Endothelial cell of umbilical vein (primary cell): ENCODE results near the gene FSTL3. TPM values are rescaled to one million over a fixed set of nuclear protein-coding genes. Genes with fewer than 3 reads are reported as not detected.

ENCODE experiments used
- BruUV-seq: library from RNA; stranded (reverse); fragments of 400-500 nt; replicated peaks from 2 replicates; lab custom pipeline; 2021; lab: Mats Ljungman, UMichigan
- CTCF ChIA-PET: fragments of 300-600, 350-600 bp; sonication (Branson Sonifier 250); formaldehyde crosslinking; loops from one replicate; lab custom pipeline; 2021; ENCODE audit warnings: antibody characterized with exemption, inconsistent platforms; lab: Charles Lee
- POLR2A ChIA-PET: fragments of 300-600, 350-600 bp; sonication (Branson Sonifier 250); formaldehyde crosslinking; loops from one replicate; lab custom pipeline; 2021; ENCODE audit warnings: antibody characterized with exemption, inconsistent platforms; lab: Charles Lee
- DNase-seq: peaks from one replicate; pipeline ENCODE4 v3.0.0-alpha.2; 2011; ENCODE audit warnings: low read depth, low spot score
- FAIRE-seq: peaks from 2 replicates; lab custom pipeline; 2011; peaks lifted over from hg19 to GRCh38; lab: Jason Lieb, UNC
- H2AFZ ChIP-seq: 2 replicates; pipeline ENCODE4 v1.6.0; 2012; ENCODE audit warnings: low read depth, low read length, control low read depth, inconsistent platforms
- H3K27ac ChIP-seq: 2 replicates; pipeline ENCODE4 v1.5.1; 2011; ENCODE audit warnings: low read depth, mild to moderate bottlenecking, control low read depth, low read length, moderate library complexity; ENCODE audit not compliant: insufficient read depth
- H3K27me3 ChIP-seq, 2 experiments: 2 replicates each; pipeline versions ENCODE4 v1.6.0 to v1.6.1; 2011; ENCODE audit warnings: low read length in 2 of 2, mixed read lengths in 1 of 2; ENCODE audit not compliant: control insufficient read depth in 2 of 2, insufficient read depth in 2 of 2
- H3K36me3 ChIP-seq, 2 experiments: 2 replicates in 1 of 2; 3 replicates in 1 of 2; pipeline ENCODE4 v1.5.1; 2011; ENCODE audit warnings: low read length in 2 of 2, mild to moderate bottlenecking in 1 of 2, moderate library complexity in 1 of 2; ENCODE audit not compliant: control insufficient read depth in 2 of 2, insufficient read depth in 2 of 2; ENCODE audit errors: extremely low read depth in 1 of 2
- H3K4me1 ChIP-seq: 3 replicates; pipeline ENCODE4 v1.5.1; 2011; ENCODE audit warnings: mild to moderate bottlenecking, low read length; ENCODE audit not compliant: control insufficient read depth, insufficient read depth; ENCODE audit errors: extremely low read depth
- H3K4me2 ChIP-seq: 2 replicates; pipeline ENCODE4 v1.6.1; 2011; ENCODE audit warnings: low read length, control low read depth, mixed read lengths; ENCODE audit not compliant: insufficient read depth
- H3K4me3 ChIP-seq, 3 experiments: fragments of 200-600 bp in 1 of 3; sonication (generic), shearing (Covaris generic) in 1 of 3; replicated peaks in 1 of 3; 2 replicates each; pipeline ENCODE4 v1.5.1; 2011 to 2016; ENCODE audit warnings: control low read depth in 3 of 3, low read length in 3 of 3, mild to moderate bottlenecking in 2 of 3, inconsistent platforms in 1 of 3, low read depth in 1 of 3, moderate library complexity in 1 of 3; ENCODE audit not compliant: insufficient read depth in 1 of 3
- H3K79me2 ChIP-seq: 2 replicates; pipeline ENCODE4 v1.6.0; 2012; ENCODE audit warnings: low read length, inconsistent platforms; ENCODE audit not compliant: control insufficient read depth, insufficient read depth
- H3K9ac ChIP-seq: replicated peaks from 2 replicates; pipeline ENCODE3; 2011; ENCODE audit warnings: low read length, control low read depth; ENCODE audit not compliant: insufficient read depth; ENCODE audit errors: extremely low read depth
- H3K9me1 ChIP-seq: replicated peaks from 3 replicates; pipeline ENCODE4 v1.6.0; 2011; ENCODE audit warnings: mild to moderate bottlenecking, low read length; ENCODE audit not compliant: control insufficient read depth, insufficient read depth; ENCODE audit errors: extremely low read depth
- H3K9me3 ChIP-seq: replicated peaks from 2 replicates; pipeline ENCODE4 v1.5.1; 2012; ENCODE audit warnings: low read length, inconsistent platforms; ENCODE audit not compliant: control insufficient read depth, insufficient read depth
- H4K20me1 ChIP-seq: replicated peaks from 2 replicates; pipeline ENCODE3; 2011; ENCODE audit warnings: mild to moderate bottlenecking, low read length; ENCODE audit not compliant: control insufficient read depth, insufficient read depth; ENCODE audit errors: extremely low read depth
- CTCF ChIP-seq, 2 donors: IDR thresholded peaks; 1 replicate in 1 of 2; 2 replicates in 1 of 2; pipeline ENCODE4 v1.5.1; 2011; ENCODE audit warnings: low read length in 2 of 2, mild to moderate bottlenecking in 2 of 2, moderate library complexity in 2 of 2, control low read depth in 1 of 2, inconsistent platforms in 1 of 2, low read depth in 1 of 2; ENCODE audit not compliant: insufficient read depth in 1 of 2; ENCODE audit errors: extremely low read depth in 1 of 2
- EZH2 ChIP-seq: IDR thresholded peaks from 2 replicates; pipeline ENCODE4 v1.6.1; 2012; ENCODE audit warnings: borderline replicate concordance, low read depth, mild to moderate bottlenecking, moderate library complexity, low read length, inconsistent platforms; ENCODE audit not compliant: severe bottlenecking
- FOS ChIP-seq: IDR thresholded peaks from 2 replicates; pipeline ENCODE4 v1.6.1; 2011; ENCODE audit warnings: mild to moderate bottlenecking, low read length, moderate library complexity, borderline replicate concordance; ENCODE audit not compliant: insufficient read depth
- GATA2 ChIP-seq: IDR thresholded peaks from 2 replicates; pipeline ENCODE4 v1.7.0; 2011; ENCODE audit warnings: low read depth, mild to moderate bottlenecking, moderate library complexity, mixed read lengths, low read length; ENCODE audit not compliant: insufficient read length, insufficient read depth
- JUN ChIP-seq: IDR thresholded peaks from 2 replicates; pipeline ENCODE4 v1.6.1; 2011; ENCODE audit warnings: borderline replicate concordance, low read depth; ENCODE audit not compliant: insufficient read length, insufficient read depth
- MAX ChIP-seq: IDR thresholded peaks from 2 replicates; pipeline ENCODE4 v1.6.1; 2011; ENCODE audit not compliant: insufficient read depth, insufficient read length
- MYC ChIP-seq: IDR thresholded peaks from one replicate; pipeline ENCODE4 v1.6.1; 2011; ENCODE audit warnings: mild to moderate bottlenecking, low read depth, low read length
- POLR2A ChIP-seq: IDR thresholded peaks from 2 replicates; pipeline ENCODE4 v1.6.1; 2012; ENCODE audit warnings: low read depth, mild to moderate bottlenecking, control low read depth, low read length
- POLR2AphosphoS5 ChIP-seq: IDR thresholded peaks from 2 replicates; pipeline ENCODE4 v1.6.1; 2012; ENCODE audit warnings: low read depth, mild to moderate bottlenecking, control low read depth, low read length, moderate library complexity; ENCODE audit not compliant: insufficient read depth
- dilution Hi-C: fragments of 300-500 bp; cut with MboI; formaldehyde crosslinking; loops from one replicate; pipeline ENCODE4 v1.15.0; 2019; ENCODE audit warnings: low sequenced_read_pairs; ENCODE audit not compliant: extremely low pct_ligation_motif_present
- intact Hi-C: fragments of 100-400 bp; cut with micrococcal nuclease; formaldehyde crosslinking; loops from one replicate; pipeline ENCODE4 v1.10.0; 2022
- polyA plus RNA-seq, 4 experiments: library from polyadenylated mRNA; depleted of rRNA in 3 of 4; stranded (reverse) in 3 of 4; unstranded in 1 of 4; fragments of >200 nt; gene quantifications; 2 replicates each; pipeline versions ENCODE4 v1.2.1 to v1.2.3, GENCODE V29; 2011 to 2012; ENCODE audit warnings: missing spikeins in 1 of 4
- total RNA-seq: library from RNA; stranded (reverse); gene quantifications from 2 replicates; pipeline ENCODE4 v1.2.3, GENCODE V29; 2021

The FSTL3 gene
- total and polyA plus RNA-seq, 2 donors (not counting 3 experiments of a cell fraction or from before 2014, with no cell fraction given): 19.9 to 45.2 TPM

DNA sequence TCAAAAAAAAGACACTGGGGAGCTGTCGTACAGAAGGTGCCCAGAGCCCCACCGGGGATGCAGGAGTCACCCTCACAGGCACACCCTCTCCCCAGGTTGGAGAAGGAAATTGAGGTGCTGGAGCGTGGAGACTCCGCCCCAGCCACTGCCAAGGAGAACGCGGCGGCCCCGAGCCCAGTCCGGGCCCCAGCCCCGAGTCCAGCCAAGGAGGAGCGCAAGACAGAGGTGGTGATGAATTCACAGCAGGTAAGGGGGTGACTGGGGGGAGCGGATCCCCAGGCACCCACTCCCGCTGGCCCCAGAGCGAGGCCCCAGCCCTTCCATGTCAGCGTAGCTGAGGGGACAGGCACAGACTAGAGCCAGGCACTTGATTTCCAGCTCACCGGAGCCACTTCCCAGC is 54.8 kb downstream of the FSTL3 start:
- no peaks in the 10 kb centered on the region for H3K27me3 ChIP-seq
- H3K4me3 ChIP-seq: no peak overlapping the region
- BruUV-seq: no TSS peak
- no peak overlapping the region for H3K9ac ChIP-seq
- no peak for DNase-seq
- dilution Hi-C loops (no loop called here), intact Hi-C loops (no loop called here)
- H4K20me1 ChIP-seq: no peaks in the 10 kb centered on the region
- ChIA-PET CTCF (interaction anchor here (2.3 kb wide), 1 partner anchor 65 kb away, joined by 7 read pairs; no protein-coding TSS in a partner anchor), POLR2A (no interaction called here)
- no peaks in the 10 kb centered on the region for H3K9me1 ChIP-seq
- peaks cover 8% of the 10 kb centered on the region for H3K4me1 ChIP-seq
- no peaks in the 10 kb centered on the region for H3K79me2 ChIP-seq
- no peaks in the 10 kb centered on the region for H3K36me3 ChIP-seq
- no peak overlapping the region for H3K4me2 ChIP-seq
- FAIRE-seq: no peak
- H3K9me3 ChIP-seq: no peaks in the 10 kb centered on the region
- TF ChIP-seq MYC (no peak), GATA2 (no peak), JUN (no peak), POLR2A (no peak), FOS (no peak), CTCF (IDR thresholded peaks at IDR 0.05; ENCODE audit: extremely low read depth in 1 of 2, insufficient read depth in 1 of 2, low read depth in 1 of 2, low read length in 2 of 2) (no peak), POLR2AphosphoS5 (no peak), EZH2 (no peak), MAX (no peak)
- H3K27ac ChIP-seq: no peak overlapping the region
- no peak overlapping the region for H2AFZ ChIP-seq
